ENCODE data around the gene LRCH2. TPM values are rescaled to one million over a fixed set of nuclear protein-coding genes. Genes with fewer than 3 reads are reported as not detected.

The LRCH2 gene
- total RNA-seq, 4 donors from 2014 or later = 1.2 to 7.8 (median 4.5) TPM

DNA sequence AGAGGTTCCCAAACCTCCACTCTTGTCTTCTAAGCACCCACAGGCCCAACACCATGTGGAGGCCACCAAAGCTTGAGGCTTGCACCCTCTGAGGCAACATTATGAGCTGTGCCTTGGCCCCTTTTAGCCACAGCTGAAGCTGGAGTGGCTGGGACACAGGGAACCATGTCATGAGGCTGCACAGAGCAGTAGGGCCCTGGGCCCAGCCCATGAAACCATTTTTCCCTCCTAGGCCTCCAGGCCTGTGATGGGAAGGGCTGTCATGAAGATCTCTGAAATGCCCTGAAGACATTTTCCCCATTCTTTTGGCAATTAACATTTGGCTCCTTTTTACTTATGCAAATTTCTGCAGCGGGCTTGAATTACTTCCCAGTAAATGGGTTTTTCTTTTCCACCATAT is 29.9 kb downstream of the LRCH2 start:
- intact Hi-C loops (cut with DNase I; ENCODE audit: low total_unique reads) = no loop called here
- no peaks in the 10 kb centered on the region for H3K9me3 ChIP-seq
- in situ Hi-C loops (cut with MboI; ENCODE audit: low pct_ligation_motif_present in 1 of 4, low pct_unique_long_range_greater_than_20kb in 1 of 4, low sequenced_read_pairs in 3 of 4) = no loop called here

DNA sequence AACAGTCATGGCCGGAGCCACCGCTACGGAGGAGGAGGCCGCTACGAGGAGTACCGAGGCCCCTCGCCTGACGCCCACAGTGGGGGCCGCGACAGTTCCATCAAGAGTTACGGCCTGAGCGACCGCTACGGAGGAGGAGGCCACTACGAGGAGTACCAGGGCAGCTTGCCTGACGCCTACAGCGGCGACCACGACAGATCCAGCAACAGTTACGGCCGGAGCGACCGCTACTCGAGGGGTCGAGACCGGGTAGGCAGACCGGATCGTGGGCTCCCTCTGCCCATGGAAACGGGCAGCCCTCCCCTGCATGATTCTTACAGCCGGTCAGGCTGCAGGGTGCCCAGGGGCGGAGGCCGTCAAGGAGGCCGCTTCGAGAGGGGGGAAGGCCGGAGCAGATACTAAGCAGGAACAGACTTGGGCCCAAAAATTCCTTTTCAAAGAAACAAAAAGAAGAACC is 41.6 kb downstream of the LRCH2 start:
- Histone ChIP-seq H3K36me3 (no peaks in the 10 kb centered on the region), H3K4me1 (no peaks in the 10 kb centered on the region), H3K27ac (no peak overlapping the region), H3K9me3 (no peaks in the 10 kb centered on the region), H3K4me3 (no peak overlapping the region), H3K27me3 (no peaks in the 10 kb centered on the region)
- DNase-seq = no peak
- WGBS, 2 donors (ENCODE audit: low coverage in 1 of 2) = 92% methylated on average over 28 of the region's 35 CpGs; no CpG with 5 or more reads in 1 of the 2 donors
- in situ Hi-C loops (cut with MboI; ENCODE audit: low pct_ligation_motif_present in 1 of 4, low pct_unique_long_range_greater_than_20kb in 1 of 4, low sequenced_read_pairs in 3 of 4) = no loop called here
- TF ChIP-seq EP300 (IDR thresholded peaks at IDR 0.05; ENCODE audit: low read depth) (no peak), POLR2AphosphoS5 (IDR thresholded peaks at IDR 0.05) (no peak), POLR2A (IDR thresholded peaks at IDR 0.05) (no peak)
- TF ChIP-seq, protein P1, sequence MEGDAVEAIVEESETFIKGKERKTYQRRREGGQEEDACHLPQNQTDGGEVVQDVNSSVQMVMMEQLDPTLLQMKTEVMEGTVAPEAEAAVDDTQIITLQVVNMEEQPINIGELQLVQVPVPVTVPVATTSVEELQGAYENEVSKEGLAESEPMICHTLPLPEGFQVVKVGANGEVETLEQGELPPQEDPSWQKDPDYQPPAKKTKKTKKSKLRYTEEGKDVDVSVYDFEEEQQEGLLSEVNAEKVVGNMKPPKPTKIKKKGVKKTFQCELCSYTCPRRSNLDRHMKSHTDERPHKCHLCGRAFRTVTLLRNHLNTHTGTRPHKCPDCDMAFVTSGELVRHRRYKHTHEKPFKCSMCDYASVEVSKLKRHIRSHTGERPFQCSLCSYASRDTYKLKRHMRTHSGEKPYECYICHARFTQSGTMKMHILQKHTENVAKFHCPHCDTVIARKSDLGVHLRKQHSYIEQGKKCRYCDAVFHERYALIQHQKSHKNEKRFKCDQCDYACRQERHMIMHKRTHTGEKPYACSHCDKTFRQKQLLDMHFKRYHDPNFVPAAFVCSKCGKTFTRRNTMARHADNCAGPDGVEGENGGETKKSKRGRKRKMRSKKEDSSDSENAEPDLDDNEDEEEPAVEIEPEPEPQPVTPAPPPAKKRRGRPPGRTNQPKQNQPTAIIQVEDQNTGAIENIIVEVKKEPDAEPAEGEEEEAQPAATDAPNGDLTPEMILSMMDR (IDR thresholded peaks at IDR 0.05) = no peak
- intact Hi-C loops (cut with DNase I; ENCODE audit: low total_unique reads) = no loop called here

More for the DNA sequence above, 29.9 kb downstream of the LRCH2 start:
- TF ChIP-seq EP300 (IDR thresholded peaks at IDR 0.05; ENCODE audit: low read depth) (no peak), POLR2A (IDR thresholded peaks at IDR 0.05) (no peak), POLR2AphosphoS5 (IDR thresholded peaks at IDR 0.05) (no peak)
- TF ChIP-seq, protein P1 (IDR thresholded peaks at IDR 0.05) = no peak
- Histone ChIP-seq H3K27me3 (no peaks in the 10 kb centered on the region), H3K27ac (no peak overlapping the region), H3K4me3 (no peak overlapping the region), H3K4me1 (no peaks in the 10 kb centered on the region), H3K36me3 (no peaks in the 10 kb centered on the region)
- DNase-seq = no peak
- 70 to 80% methylated on average over 1 of the region's 1 CpG for WGBS, 2 donors (ENCODE audit: low coverage in 1 of 2)

DNA sequence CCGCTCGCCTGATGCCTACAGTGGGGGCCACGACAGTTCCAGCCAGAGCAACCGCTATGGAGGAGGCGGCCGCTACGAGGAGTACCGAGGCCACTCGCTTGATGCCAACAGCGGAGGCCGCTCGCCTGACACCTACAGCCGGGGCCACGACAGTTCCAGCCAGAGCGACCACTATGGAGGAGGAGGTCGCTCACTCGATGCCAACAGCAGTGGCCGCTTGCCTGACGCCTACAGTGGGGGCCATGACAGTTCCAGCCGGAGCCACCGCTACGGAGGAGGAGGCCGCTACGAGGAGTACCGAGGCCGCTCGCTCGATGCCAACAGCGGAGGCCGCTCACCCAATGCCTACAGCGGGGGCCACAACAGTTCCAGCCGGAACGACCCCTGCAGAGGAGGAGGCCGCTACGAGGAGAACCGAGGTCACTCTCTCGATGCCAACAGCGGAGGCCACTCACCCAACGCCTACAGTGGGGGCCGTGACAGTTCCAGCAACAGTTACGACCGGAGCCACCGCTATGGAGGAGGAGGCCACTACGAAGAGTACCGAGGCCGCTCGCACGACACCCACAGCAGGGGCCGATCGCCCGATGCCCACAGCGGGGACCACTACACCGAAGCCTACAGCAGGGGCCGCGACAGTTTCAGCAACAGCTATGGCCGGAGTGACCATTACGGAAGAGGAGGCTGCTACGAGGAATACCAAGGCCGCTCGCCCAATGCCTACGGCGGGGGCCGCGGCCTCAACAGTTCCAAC is 42.2 kb downstream of the LRCH2 start:
- no peaks in the 10 kb centered on the region for H3K4me1 ChIP-seq
- no peaks in the 10 kb centered on the region for H3K27me3 ChIP-seq
- intact Hi-C loops (cut with DNase I; ENCODE audit: low total_unique reads) = no loop called here
- no peaks in the 10 kb centered on the region for H3K36me3 ChIP-seq
- no peak overlapping the region for H3K4me3 ChIP-seq
- in situ Hi-C loops (cut with MboI; ENCODE audit: low pct_ligation_motif_present in 1 of 4, low pct_unique_long_range_greater_than_20kb in 1 of 4, low sequenced_read_pairs in 3 of 4) = no loop called here
- no peak overlapping the region for H3K27ac ChIP-seq
- no peaks in the 10 kb centered on the region for H3K9me3 ChIP-seq
- DNase-seq = no peak
- TF ChIP-seq, protein P1 (IDR thresholded peaks at IDR 0.05) = no peak
- TF ChIP-seq POLR2A (IDR thresholded peaks at IDR 0.05) = no peak
- no peak for TF ChIP-seq POLR2AphosphoS5 (IDR thresholded peaks at IDR 0.05)
- no peak for TF ChIP-seq EP300 (IDR thresholded peaks at IDR 0.05; ENCODE audit: low read depth)
- WGBS, 2 donors (ENCODE audit: low coverage in 1 of 2) = 94% methylated on average over 61 of the region's 64 CpGs; no CpG with 5 or more reads in 1 of the 2 donors

DNA sequence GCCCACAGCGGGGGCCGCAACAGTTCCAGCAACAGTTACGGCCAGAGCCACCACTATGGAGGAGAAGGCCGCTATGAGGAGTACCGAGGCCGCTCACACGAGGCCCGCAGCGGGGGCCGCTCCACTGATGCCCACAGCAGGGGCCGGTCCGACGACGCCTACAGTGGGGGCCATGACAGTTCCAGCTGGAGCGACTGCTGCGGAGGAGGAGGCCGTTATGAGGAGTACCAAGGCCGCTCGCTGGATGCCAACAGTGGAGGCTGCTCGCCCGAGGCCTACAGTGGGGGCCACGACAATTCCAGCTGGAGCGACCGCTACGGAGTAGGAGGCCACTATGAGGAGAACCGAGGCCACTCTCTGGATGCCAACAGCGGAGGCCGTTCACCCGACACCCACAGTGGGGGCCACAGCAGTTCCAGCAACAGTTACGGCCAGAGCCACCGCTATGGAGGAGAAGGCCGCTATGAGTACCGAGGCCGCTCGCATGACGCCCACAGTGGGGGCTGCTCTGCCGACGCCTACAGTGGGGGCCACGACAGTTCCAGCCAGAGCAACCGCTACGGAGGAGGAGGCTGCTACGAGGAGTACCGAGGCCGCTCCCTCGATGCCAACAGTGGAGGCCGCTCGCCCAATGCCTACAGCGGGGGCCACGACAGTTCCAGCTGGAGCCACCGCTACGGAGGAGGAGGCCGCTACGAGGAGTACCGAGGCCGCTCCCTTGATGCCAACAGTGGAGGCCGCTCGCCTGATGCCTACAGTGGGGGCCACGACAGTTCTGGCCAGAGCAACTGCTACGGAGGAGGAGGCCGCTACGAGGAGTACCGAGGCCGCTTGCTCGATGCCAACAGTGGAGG is 43.0 kb downstream of the LRCH2 start:
- in situ Hi-C loops (cut with MboI; ENCODE audit: low pct_ligation_motif_present in 1 of 4, low pct_unique_long_range_greater_than_20kb in 1 of 4, low sequenced_read_pairs in 3 of 4) = no loop called here
- Histone ChIP-seq H3K4me3 (no peak overlapping the region), H3K27ac (no peak overlapping the region), H3K27me3 (no peaks in the 10 kb centered on the region), H3K4me1 (no peaks in the 10 kb centered on the region), H3K9me3 (no peaks in the 10 kb centered on the region), H3K36me3 (no peaks in the 10 kb centered on the region)
- intact Hi-C loops (cut with DNase I; ENCODE audit: low total_unique reads) = no loop called here
- TF ChIP-seq EP300 (IDR thresholded peaks at IDR 0.05; ENCODE audit: low read depth) = no peak
- TF ChIP-seq, protein P1 (IDR thresholded peaks at IDR 0.05) = no peak
- TF ChIP-seq POLR2A (IDR thresholded peaks at IDR 0.05) = no peak
- TF ChIP-seq POLR2AphosphoS5 (IDR thresholded peaks at IDR 0.05) = no peak
- 92% methylated on average over 64 of the region's 64 CpGs; no CpG with 5 or more reads in 1 of the 2 donors for WGBS, 2 donors (ENCODE audit: low coverage in 1 of 2)
- DNase-seq = no peak

Data from transverse colon (tissue), 4 donors.